ENCODE measurements around the gene TM4SF4.

Gene TM4SF4

GRCh38 chr3:149495581-149496125, 21.2 kb downstream of the TM4SF4 start:
- Histone ChIP-seq H3K27me3 (ENCODE audit: insufficient read depth, low read depth, severe bottlenecking) (no peaks in the 10 kb centered on the region), H3K4me3 (ENCODE audit: low read depth, low read length) (no peak overlapping the region), H3K36me3 (no peaks in the 10 kb centered on the region), H3K9me3 (ENCODE audit: severe bottlenecking) (no peaks in the 10 kb centered on the region), H3K27ac (no peak overlapping the region)
- no peak for DNase-seq
- TF ChIP-seq, protein P1, sequence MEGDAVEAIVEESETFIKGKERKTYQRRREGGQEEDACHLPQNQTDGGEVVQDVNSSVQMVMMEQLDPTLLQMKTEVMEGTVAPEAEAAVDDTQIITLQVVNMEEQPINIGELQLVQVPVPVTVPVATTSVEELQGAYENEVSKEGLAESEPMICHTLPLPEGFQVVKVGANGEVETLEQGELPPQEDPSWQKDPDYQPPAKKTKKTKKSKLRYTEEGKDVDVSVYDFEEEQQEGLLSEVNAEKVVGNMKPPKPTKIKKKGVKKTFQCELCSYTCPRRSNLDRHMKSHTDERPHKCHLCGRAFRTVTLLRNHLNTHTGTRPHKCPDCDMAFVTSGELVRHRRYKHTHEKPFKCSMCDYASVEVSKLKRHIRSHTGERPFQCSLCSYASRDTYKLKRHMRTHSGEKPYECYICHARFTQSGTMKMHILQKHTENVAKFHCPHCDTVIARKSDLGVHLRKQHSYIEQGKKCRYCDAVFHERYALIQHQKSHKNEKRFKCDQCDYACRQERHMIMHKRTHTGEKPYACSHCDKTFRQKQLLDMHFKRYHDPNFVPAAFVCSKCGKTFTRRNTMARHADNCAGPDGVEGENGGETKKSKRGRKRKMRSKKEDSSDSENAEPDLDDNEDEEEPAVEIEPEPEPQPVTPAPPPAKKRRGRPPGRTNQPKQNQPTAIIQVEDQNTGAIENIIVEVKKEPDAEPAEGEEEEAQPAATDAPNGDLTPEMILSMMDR (IDR thresholded peaks at IDR 0.05; ENCODE audit: low read depth, low read length): no peak

GRCh38 chr3:149496891-149497290, 22.4 kb downstream of the TM4SF4 start:
- TF ChIP-seq, protein P1 (IDR thresholded peaks at IDR 0.05; ENCODE audit: low read depth, low read length): no peak
- Histone ChIP-seq H3K9me3 (ENCODE audit: severe bottlenecking) (no peaks in the 10 kb centered on the region), H3K27me3 (ENCODE audit: insufficient read depth, low read depth, severe bottlenecking) (no peaks in the 10 kb centered on the region), H3K4me3 (ENCODE audit: low read depth, low read length) (no peak overlapping the region), H3K27ac (no peak overlapping the region), H3K36me3 (no peaks in the 10 kb centered on the region)
- no peak for DNase-seq

GRCh38 chr3:149497966-149498670, 23.6 kb downstream of the TM4SF4 start:
- no peaks in the 10 kb centered on the region for H3K36me3 ChIP-seq
- H3K4me3 ChIP-seq (ENCODE audit: low read depth, low read length): no peak overlapping the region

GRCh38 chr3:149501524-149501923, 27.0 kb downstream of the TM4SF4 start:
- Histone ChIP-seq H3K36me3 (no peaks in the 10 kb centered on the region), H3K9me3 (ENCODE audit: severe bottlenecking) (no peaks in the 10 kb centered on the region), H3K27me3 (ENCODE audit: insufficient read depth, low read depth, severe bottlenecking) (no peaks in the 10 kb centered on the region), H3K4me3 (ENCODE audit: low read depth, low read length) (no peak overlapping the region), H3K27ac (no peak overlapping the region)
- TF ChIP-seq, protein P1 (IDR thresholded peaks at IDR 0.05; ENCODE audit: low read depth, low read length): no peak
- no peak for DNase-seq

More at GRCh38 chr3:149497966-149498670, 23.6 kb downstream of the TM4SF4 start:
- no peak for DNase-seq
- Histone ChIP-seq H3K9me3 (ENCODE audit: severe bottlenecking) (no peaks in the 10 kb centered on the region), H3K27me3 (ENCODE audit: insufficient read depth, low read depth, severe bottlenecking) (no peaks in the 10 kb centered on the region), H3K27ac (no peak overlapping the region)
- TF ChIP-seq, protein P1 (IDR thresholded peaks at IDR 0.05; ENCODE audit: low read depth, low read length): no peak

DNA sequence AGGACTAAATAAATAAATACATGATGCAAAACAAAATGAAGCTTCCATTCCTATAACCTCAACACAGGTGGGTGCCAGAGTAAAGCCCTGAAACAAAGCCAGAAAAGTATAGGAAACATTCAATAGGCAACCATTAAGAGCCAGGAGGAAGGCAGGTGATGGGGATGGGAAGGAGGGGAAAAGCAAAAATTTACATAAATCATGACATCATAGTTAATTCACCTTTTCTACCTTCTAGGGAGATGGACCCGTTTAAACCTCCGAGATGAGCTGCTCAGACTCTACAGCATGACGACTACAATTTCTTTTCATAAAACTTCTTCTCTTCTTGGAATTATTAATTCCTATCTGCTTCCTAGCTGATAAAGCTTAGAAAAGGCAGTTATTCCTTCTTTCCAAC, 27.9 kb downstream of the TM4SF4 start:
- H3K36me3 ChIP-seq: no peaks in the 10 kb centered on the region
- no peaks in the 10 kb centered on the region for H3K9me3 ChIP-seq (ENCODE audit: severe bottlenecking)
- no peaks in the 10 kb centered on the region for H3K27me3 ChIP-seq (ENCODE audit: insufficient read depth, low read depth, severe bottlenecking)
- no peak overlapping the region for H3K4me3 ChIP-seq (ENCODE audit: low read depth, low read length)
- TF ChIP-seq, protein P1 (IDR thresholded peaks at IDR 0.05; ENCODE audit: low read depth, low read length): no peak
- no peak overlapping the region for H3K27ac ChIP-seq
- no peak for DNase-seq
